SJSA1 (cell line): ENCODE data around the gene MOV10L1. TPM values are rescaled to one million over a fixed set of nuclear protein-coding genes. Genes with fewer than 3 reads are reported as not detected.

Experiments
- DNase-seq, 2 experiments: peaks; one replicate each; pipeline ENCODE4 v3.0.0-alpha.2; 2015 to 2020; ENCODE audit warnings: low spot score in 2 of 2, low read depth in 1 of 2
- H3K27ac ChIP-seq: fragments of 250-450 bp; sonication (Bioruptor Pico); 2 replicates; pipeline ENCODE4 v1.5.1; 2020; ENCODE audit warnings: mild to moderate bottlenecking, moderate library complexity
- H3K27me3 ChIP-seq: fragments of 250-450 bp; sonication (Bioruptor Pico); replicated peaks from 2 replicates; pipeline ENCODE4 v1.5.1; 2020; ENCODE audit warnings: mild to moderate bottlenecking, moderate library complexity
- H3K36me3 ChIP-seq: fragments of 250-450 bp; sonication (Bioruptor Pico); 2 replicates; pipeline ENCODE4 v1.5.1; 2020; ENCODE audit warnings: mild to moderate bottlenecking
- H3K4me1 ChIP-seq: fragments of 250-450 bp; sonication (Bioruptor Pico); replicated peaks from 2 replicates; pipeline ENCODE4 v1.6.1; 2021; ENCODE audit warnings: mild to moderate bottlenecking
- H3K4me3 ChIP-seq: fragments of 250-450 bp; sonication (Bioruptor Pico); 2 replicates; pipeline ENCODE4 v1.5.1; 2020; ENCODE audit warnings: mild to moderate bottlenecking
- H3K9me3 ChIP-seq: fragments of 250-450 bp; sonication (Bioruptor Pico); replicated peaks from 2 replicates; pipeline ENCODE4 v1.5.1; 2020; ENCODE audit warnings: mild to moderate bottlenecking
- total RNA-seq: library from RNA; depleted of rRNA; stranded (reverse); fragments of >200 nt; shearing (Covaris generic); gene quantifications from 2 replicates; pipeline ENCODE4 v1.2.3, GENCODE V29; 2014

The MOV10L1 gene
- total RNA-seq, 1 experiment from 2014 or later, result 1.7 TPM

DNA sequence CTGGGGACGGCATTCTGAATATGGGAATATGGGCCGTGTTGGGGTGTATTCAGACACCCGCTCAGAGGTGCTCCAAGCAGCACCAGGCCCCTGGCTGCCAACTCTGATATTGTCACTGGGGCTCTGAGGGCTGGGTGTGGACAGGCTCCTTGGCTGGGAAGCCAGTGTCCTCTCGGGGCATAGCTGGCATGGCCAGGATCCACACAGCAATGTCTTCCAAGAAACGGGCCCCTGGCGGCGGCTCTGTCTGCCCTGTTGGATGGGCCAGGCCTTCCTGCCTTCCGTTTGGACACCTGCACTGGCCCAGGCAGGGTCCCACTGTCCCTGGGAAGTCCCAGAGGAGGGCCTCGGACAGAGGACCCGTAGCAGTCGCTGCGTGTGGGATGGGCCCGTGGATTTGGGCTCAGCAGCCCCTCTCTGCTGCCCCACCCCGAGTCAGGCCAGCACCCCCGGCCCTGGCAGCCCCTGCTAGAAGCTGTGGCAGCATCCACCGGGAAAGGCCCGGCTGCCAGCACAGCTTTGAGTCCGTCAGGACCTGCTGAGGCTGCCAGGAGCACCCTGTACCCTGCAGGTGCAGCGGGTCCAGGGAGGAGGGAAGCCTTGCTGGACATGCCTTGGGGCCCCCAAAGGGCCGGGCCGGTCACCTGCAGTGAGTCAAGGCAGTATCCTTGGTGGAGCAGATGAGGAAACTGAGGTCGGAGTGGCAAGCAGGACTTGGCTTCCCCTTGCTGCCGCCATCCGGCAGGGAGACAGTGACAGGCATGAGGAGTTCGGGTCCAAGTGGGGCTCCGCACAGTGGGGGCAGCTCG, 84.8 kb downstream of the MOV10L1 start:
- no peak overlapping the region for H3K27ac ChIP-seq
- H3K27me3 ChIP-seq, result peaks cover 5% of the 10 kb centered on the region; the same call in 1 of the 2 replicates
- H3K4me3 ChIP-seq, result no peak overlapping the region
- peaks cover 3% of the 10 kb centered on the region; the same call in 1 of the 2 replicates for H3K4me1 ChIP-seq
- no peaks in the 10 kb centered on the region for H3K9me3 ChIP-seq
- H3K36me3 ChIP-seq, result no peaks in the 10 kb centered on the region
- no peak for DNase-seq

DNA sequence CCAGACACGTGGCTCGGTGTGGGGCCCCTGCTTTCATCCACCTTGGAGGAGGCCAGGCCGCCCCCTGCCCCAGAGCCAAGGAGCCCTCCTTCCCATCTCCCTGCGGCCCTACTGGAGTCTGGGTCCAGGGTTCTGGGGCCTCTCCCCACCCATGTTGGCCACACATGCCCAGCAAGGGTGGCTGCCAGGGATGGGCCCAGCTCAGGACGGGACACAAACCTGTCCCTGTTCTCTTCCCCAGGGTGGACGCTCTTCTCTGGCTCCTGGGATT, 85.3 kb downstream of the MOV10L1 start:
- no peak for DNase-seq
- H3K9me3 ChIP-seq, result no peaks in the 10 kb centered on the region

DNA sequence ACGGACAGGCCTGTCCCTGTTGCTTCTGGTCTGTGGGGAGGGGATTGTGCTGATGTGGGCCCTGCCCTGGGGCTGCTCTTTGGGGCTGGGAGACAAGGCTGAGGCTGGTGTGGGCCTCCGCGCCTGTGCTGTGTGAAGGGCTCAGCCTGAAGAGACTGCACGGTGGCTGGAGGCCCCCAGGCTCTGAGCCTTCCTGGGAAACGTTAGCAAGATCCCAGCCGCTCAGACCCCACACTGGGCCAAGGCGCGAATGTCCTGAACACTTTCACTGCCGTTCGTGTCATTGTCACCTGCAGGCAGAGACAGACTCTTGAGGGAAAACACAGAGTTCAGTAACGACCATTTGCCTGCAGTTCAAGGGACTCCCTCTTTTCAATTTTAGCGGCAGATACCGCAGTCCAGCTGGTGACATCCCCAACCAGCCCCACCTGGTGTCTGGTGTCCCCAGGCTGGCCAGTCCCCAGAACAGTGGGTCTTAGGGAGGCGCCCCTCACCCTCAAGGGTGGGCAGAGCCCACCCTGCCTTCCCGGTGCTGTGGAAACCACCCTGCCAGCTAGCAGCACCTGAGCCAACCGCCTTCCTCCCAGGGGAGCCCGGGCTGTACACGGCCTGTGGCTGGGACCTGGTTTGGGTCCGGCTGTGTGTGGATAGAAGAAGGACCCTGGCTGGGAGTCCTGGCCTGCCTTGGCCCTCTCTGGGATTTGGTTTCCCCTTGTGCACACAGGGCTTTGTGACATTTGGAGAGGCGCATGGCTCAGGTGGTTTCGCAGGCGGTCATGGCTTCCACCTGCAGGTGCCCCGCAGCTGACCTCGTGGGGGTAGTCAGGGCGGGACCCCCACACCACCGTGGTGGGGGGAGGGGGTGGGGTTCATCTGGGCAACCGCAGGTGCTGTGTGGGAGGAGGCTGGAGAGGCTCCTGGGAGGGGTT, 86.4 kb downstream of the MOV10L1 start:
- no peak overlapping the region for H3K27ac ChIP-seq
- no peak for DNase-seq
- no peak overlapping the region for H3K4me3 ChIP-seq
- no peaks in the 10 kb centered on the region for H3K36me3 ChIP-seq
- no peaks in the 10 kb centered on the region for H3K9me3 ChIP-seq
- H3K4me1 ChIP-seq, result no peaks in the 10 kb centered on the region
- H3K27me3 ChIP-seq, result no peaks in the 10 kb centered on the region; the same call in 1 of the 2 replicates

More for the DNA sequence above, 85.3 kb downstream of the MOV10L1 start:
- no peak overlapping the region for H3K27ac ChIP-seq
- peaks cover 5% of the 10 kb centered on the region; the same call in 1 of the 2 replicates for H3K27me3 ChIP-seq
- H3K36me3 ChIP-seq, result no peaks in the 10 kb centered on the region
- no peak overlapping the region for H3K4me3 ChIP-seq
- H3K4me1 ChIP-seq, result peaks cover 3% of the 10 kb centered on the region; the same call in 1 of the 2 replicates

DNA sequence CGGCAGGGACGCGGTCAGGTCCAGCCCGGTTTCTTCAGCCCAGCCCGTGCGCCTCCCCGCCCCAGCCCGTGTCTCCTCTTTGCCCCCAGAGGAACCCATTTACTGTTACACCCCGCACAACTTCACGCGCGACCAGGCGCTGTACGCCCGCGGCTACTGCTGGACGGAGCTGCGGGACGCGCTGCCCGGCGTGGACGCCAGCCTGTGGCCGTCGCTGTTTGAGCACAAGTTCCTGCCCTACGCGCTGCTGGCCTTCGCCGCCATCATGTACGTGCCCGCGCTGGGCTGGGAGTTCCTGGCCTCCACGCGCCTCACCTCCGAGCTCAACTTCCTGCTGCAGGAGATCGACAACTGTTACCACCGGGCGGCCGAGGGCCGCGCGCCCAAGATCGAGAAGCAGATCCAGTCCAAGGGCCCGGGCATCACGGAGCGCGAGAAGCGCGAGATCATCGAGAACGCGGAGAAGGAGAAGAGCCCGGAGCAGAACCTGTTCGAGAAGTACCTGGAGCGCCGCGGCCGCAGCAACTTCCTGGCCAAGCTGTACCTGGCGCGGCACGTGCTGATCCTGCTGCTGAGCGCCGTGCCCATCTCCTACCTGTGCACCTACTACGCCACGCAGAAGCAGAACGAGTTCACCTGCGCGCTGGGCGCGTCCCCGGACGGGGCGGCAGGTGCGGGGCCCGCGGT, 87.2 kb downstream of the MOV10L1 start:
- no peak for DNase-seq
- Histone ChIP-seq H3K4me3 (no peak overlapping the region), H3K36me3 (no peaks in the 10 kb centered on the region), H3K27me3 (no peaks in the 10 kb centered on the region), H3K9me3 (no peaks in the 10 kb centered on the region), H3K4me1 (no peaks in the 10 kb centered on the region), H3K27ac (no peak overlapping the region)

DNA sequence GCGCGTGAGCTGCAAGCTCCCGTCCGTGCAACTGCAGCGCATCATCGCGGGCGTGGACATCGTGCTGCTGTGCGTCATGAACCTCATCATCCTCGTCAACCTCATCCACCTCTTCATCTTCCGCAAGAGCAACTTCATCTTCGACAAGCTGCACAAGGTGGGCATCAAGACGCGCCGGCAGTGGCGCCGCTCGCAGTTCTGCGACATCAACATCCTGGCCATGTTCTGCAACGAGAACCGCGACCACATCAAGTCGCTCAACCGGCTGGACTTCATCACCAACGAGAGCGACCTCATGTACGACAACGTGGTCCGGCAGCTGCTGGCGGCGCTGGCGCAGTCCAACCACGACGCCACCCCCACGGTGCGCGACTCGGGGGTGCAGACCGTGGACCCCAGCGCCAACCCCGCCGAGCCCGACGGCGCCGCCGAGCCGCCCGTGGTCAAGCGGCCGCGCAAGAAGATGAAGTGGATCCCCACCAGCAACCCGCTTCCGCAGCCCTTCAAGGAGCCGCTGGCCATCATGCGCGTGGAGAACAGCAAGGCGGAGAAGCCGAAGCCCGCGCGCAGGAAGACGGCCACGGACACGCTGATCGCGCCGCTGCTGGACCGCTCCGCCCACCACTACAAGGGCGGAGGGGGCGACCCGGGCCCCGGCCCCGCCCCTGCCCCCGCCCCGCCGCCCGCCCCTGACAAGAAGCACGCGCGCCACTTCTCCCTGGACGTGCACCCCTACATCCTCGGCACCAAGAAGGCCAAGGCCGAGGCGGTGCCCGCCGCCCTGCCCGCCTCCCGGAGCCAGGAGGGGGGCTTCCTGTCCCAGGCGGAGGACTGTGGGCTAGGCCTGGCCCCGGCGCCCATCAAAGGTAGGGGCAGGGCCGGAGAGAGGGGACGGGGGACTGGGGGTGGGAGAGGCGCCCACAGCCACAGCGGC, 88.0 kb downstream of the MOV10L1 start:
- H3K27me3 ChIP-seq, result no peaks in the 10 kb centered on the region
- no peaks in the 10 kb centered on the region for H3K36me3 ChIP-seq

DNA sequence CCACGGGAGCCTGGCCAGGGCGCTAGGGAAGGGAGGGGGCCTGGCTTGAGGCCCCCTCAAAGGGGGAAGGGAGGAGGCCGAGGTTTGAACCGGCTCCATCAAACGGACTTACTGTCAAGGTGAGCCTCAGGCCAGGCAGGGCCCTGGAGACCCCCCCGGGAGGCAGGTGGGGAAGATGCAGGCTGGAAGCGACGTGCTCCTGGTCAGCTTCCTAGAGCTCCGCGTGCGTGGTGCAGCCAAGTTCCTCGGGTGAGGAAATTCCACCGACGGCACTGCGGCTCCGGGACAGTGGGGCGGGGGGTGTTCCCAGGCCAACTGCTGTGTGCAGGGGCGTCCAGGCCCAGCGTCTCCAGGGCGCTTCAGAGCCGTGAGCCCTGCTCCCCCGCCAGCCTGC, 88.7 kb downstream of the MOV10L1 start:
- H3K4me1 ChIP-seq, result no peaks in the 10 kb centered on the region
- H3K27ac ChIP-seq, result no peak overlapping the region
- H3K9me3 ChIP-seq, result no peaks in the 10 kb centered on the region
- no peak overlapping the region for H3K4me3 ChIP-seq
- H3K27me3 ChIP-seq, result no peaks in the 10 kb centered on the region
- no peak for DNase-seq
- no peaks in the 10 kb centered on the region for H3K36me3 ChIP-seq

More for the DNA sequence above, 88.0 kb downstream of the MOV10L1 start:
- Histone ChIP-seq H3K27ac (no peak overlapping the region), H3K4me1 (no peaks in the 10 kb centered on the region), H3K4me3 (no peak overlapping the region), H3K9me3 (no peaks in the 10 kb centered on the region)
- no peak for DNase-seq

DNA sequence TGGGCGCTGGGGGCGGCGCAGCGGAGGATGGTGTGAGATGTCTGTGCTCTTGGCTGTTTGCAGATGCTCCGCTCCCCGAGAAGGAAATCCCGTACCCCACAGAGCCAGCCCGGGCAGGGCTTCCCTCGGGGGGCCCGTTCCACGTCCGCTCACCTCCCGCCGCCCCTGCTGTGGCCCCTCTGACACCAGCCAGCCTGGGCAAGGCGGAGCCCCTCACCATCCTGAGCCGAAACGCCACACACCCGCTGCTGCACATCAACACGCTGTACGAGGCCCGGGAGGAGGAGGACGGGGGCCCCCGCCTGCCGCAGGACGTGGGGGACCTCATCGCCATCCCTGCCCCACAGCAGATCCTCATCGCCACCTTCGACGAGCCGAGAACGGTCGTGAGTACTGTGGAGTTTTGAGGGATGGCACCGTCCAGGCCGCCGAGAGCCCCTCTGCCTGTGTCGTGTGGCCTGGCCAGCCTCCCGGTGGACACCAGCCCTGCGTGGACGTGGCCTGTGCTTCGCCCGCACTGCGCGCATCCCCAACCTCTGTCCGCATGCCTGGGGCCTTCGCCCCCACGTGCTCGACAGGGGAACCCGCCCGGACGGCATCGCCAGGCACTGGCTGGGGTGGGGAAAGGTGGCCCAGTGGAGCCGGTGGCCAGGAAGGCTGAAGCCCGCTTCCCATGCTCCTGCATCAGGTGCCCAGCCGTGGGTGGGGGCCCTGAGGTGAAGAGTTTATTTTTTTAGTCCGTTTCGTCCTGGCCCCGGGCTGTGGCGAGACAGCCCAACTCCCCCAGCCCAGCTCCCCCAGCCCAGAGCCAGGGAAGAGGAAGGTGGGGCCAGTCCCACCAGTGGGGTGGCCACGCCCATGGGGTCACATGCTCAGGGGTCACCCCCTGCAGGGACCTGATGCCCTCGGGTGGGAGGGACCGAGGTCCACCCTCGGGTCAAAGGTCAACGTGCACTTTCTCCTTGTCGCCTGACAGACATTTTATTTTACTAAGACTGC, 89.4 kb downstream of the MOV10L1 start:
- H3K27ac ChIP-seq, result no peak overlapping the region
- 0 out of 2 replicates have a peak, but pooled peaks cover 4% of the 10 kb centered on the region for H3K4me1 ChIP-seq
- no peak for DNase-seq
- no peak overlapping the region for H3K4me3 ChIP-seq
- no peaks in the 10 kb centered on the region for H3K9me3 ChIP-seq
- H3K27me3 ChIP-seq, result no peaks in the 10 kb centered on the region
- no peaks in the 10 kb centered on the region for H3K36me3 ChIP-seq

DNA sequence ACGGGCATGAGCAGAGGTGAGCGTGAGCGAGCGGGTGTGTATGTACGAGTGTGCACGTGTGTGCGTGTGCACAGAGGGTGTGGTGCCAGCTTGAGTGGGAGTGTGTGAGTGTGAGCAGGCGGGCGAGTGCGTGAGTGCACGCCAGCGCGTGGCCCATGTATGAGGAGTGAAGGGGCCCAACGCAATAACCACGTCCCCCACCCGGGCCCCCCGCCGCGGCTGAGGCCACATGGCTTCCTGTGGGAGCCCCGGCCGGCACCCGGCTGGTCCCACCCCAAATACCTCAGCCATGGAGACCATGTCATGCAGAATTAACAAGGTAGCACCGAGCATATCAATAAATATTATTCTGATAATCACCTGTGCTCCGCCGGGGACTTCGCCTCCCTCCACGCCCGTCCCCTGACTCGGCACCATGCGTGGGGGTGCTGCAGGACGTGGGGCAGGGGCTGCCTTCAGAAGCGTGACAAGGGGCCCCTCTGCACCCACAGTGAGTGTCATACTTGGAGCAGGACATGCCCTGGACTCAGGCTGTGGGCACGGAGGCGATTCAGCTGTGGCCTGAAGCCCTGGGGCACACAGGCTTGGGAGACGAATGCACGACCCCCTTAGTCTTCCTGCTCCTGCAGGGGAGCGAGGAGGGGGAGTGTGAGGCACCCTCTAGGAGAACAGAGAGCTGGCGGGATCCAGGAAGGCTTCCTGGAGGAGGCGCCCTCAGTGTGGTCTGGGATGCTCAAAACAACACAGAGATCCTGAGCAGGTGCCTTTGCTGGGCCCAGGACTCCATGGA, 90.3 kb downstream of the MOV10L1 start:
- DNase-seq, result no peak
- Histone ChIP-seq H3K9me3 (no peaks in the 10 kb centered on the region), H3K4me1 (peaks cover 6% of the 10 kb centered on the region), H3K27me3 (no peaks in the 10 kb centered on the region), H3K4me3 (no peak overlapping the region), H3K36me3 (no peaks in the 10 kb centered on the region), H3K27ac (no peak overlapping the region)

DNA sequence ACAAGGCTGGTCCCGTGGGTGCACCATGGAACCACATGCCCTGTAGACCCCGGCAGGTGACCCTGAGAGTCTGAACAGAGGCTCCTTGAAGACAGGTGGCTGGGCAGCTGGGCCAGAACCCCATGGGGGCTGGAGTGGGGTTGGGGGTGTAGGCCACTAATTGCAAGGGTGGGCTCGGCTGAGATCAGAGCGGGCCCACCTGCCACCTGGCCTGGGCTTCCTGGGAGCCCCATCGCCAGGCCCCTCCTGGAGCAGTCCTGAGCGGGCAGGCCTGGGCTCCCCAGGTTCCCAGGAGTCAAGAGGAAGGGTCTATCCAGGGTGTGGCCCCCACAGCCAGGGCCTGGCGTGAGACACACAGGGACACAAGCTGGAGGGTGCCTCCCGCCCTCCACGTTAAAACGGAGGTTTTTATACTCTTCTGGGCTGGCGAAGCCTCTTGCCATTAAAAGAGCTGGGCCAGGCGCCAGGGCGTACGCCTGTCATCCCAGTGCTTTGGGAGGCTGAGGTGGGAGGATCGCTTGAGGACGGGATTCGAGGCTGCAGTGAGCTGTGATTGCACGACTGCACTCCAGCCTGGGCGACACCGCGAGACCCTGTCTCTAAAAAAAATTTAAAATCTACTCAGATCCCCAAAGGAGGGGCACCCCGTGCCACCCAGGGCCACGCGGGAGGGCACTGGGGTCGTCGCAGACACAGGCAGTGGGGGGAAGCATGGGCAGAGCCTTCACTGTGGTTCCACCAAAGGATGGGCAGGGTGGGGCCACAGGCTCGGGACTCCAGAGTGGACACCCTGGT, 91.1 kb downstream of the MOV10L1 start:
- no peaks in the 10 kb centered on the region for H3K9me3 ChIP-seq
- H3K27ac ChIP-seq, result no peak overlapping the region
- H3K4me3 ChIP-seq, result no peak overlapping the region
- peaks cover 10% of the 10 kb centered on the region for H3K4me1 ChIP-seq
- no peak for DNase-seq
- H3K36me3 ChIP-seq, result no peaks in the 10 kb centered on the region
- H3K27me3 ChIP-seq, result no peaks in the 10 kb centered on the region

DNA sequence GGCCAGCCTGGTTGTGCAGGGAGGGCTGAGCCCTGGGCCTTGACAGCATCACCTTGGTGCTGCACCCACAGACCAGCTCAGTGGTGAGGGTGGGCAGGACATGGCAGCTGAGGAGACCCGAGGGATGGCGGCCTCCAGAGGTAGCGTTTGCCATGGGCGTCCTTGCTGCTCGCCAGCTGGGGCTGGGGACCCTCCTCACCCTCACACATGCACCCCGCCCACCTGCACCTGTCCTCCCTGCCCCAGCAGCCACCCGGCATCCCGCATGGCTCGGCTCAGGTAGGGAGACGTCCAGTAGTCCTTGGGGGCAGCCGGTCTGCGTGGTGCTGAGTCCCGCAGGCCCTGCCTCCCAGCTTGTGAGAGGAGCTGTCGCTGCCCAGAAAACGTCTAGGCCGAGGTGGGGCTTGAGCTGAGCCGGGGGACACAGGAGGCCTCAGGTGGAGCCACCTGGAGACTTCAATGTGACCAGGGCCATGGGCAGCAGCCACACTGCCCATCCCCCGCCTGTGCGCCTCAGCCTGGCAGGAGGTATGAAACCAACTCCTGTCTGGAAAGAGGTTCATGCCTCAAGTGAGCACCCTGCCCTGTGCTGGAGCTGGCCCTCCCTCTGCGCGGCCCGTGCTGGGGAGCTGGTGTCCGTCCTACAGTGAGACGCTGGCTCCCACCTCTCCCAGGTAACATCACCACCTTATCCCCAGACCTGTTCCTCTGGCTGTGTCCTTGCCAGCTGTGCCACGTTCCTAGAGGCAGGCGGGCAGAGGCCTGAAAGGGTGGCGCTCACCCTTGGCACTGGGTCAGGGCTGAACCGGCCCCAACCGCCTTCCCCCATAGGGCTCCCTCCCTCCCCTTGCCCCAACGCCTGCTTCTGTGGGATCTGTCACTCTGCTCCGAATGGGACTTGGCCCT, 92.6 kb downstream of the MOV10L1 start:
- DNase-seq, result no peak
- H3K36me3 ChIP-seq, result peaks cover 4% of the 10 kb centered on the region
- no peak overlapping the region for H3K27ac ChIP-seq
- no peaks in the 10 kb centered on the region for H3K27me3 ChIP-seq
- H3K9me3 ChIP-seq, result no peaks in the 10 kb centered on the region
- H3K4me1 ChIP-seq, result peaks cover 22% of the 10 kb centered on the region
- H3K4me3 ChIP-seq, result no peak overlapping the region
